ENCODE results near the gene ZNF821.
"Not testable (repeated sequence)": the region's sequence is repeated elsewhere in the genome, so short reads cannot be mapped to it uniquely, and the experiment has no call there.

DNA sequence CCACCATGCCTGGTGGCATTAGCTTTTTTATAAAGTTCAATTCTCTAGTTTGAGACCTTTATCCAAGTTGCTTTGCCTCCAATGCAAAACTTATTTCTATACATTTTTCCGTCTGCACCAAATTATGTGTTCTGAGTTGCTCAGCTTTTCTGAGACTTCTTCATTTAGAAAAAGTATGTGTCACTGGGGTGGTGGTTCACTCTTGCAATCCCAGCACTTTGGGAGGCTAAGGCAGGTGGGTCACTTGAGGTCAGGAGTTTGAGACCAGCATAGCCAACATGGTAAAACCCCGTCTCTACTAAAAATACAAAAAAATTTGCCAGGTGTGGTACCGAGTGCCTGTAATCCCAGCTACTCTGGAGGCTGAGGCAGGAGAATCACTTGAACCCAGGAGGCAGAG, 52.3 kb downstream of the ZNF821 start:
- TF ChIP-seq, protein P1, sequence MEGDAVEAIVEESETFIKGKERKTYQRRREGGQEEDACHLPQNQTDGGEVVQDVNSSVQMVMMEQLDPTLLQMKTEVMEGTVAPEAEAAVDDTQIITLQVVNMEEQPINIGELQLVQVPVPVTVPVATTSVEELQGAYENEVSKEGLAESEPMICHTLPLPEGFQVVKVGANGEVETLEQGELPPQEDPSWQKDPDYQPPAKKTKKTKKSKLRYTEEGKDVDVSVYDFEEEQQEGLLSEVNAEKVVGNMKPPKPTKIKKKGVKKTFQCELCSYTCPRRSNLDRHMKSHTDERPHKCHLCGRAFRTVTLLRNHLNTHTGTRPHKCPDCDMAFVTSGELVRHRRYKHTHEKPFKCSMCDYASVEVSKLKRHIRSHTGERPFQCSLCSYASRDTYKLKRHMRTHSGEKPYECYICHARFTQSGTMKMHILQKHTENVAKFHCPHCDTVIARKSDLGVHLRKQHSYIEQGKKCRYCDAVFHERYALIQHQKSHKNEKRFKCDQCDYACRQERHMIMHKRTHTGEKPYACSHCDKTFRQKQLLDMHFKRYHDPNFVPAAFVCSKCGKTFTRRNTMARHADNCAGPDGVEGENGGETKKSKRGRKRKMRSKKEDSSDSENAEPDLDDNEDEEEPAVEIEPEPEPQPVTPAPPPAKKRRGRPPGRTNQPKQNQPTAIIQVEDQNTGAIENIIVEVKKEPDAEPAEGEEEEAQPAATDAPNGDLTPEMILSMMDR (conservative IDR thresholded peaks at IDR 0.05; ENCODE audit: low read length), result not testable (repeated sequence)
- not testable (repeated sequence) for TF ChIP-seq EZH2phosphoT487 (IDR thresholded peaks at IDR 0.05; ENCODE audit: borderline replicate concordance)

All from Loucy (cell line).